Measurements from ENCODE around the gene USO1.
"Not testable (repeated sequence)": the region's sequence is repeated elsewhere in the genome, so short reads cannot be mapped to it uniquely, and the experiment has no call there.

USO1 gene

DNA sequence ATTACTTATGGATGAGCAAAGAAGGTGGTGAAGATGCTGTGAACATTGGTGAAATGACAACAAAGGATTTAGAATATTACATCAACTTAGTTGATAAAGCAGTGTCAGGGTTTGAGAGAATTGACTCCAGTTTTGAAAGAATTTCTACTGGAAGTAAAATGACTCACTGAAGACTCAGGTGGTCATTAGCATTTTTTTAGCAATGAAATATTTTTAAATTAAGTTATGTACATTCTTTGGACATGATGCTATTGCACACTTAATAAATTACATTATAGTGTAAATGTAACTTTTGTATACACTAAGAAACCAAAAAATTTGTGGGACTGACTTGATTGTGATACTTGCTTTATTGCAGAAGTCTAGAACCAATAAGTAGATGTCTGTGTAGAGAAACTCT lies 56.9 kb downstream of the USO1 start:
- no peak overlapping the region for H3K4me3 ChIP-seq (ENCODE audit: low read depth, low read length)
- in situ Hi-C loops (cut with HindIII; ENCODE audit: low sequenced_read_pairs), result no loop called here
- TF ChIP-seq, protein P1, sequence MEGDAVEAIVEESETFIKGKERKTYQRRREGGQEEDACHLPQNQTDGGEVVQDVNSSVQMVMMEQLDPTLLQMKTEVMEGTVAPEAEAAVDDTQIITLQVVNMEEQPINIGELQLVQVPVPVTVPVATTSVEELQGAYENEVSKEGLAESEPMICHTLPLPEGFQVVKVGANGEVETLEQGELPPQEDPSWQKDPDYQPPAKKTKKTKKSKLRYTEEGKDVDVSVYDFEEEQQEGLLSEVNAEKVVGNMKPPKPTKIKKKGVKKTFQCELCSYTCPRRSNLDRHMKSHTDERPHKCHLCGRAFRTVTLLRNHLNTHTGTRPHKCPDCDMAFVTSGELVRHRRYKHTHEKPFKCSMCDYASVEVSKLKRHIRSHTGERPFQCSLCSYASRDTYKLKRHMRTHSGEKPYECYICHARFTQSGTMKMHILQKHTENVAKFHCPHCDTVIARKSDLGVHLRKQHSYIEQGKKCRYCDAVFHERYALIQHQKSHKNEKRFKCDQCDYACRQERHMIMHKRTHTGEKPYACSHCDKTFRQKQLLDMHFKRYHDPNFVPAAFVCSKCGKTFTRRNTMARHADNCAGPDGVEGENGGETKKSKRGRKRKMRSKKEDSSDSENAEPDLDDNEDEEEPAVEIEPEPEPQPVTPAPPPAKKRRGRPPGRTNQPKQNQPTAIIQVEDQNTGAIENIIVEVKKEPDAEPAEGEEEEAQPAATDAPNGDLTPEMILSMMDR (IDR thresholded peaks at IDR 0.05; ENCODE audit: low read depth, low read length, missing control alignments), result no peak
- DNase-seq (ENCODE audit: low read depth), result no peak

GRCh38 chr4:75786526-75786925 lies 62.1 kb downstream of the USO1 start:
- no peak overlapping the region for H3K4me3 ChIP-seq (ENCODE audit: low read depth, low read length)
- TF ChIP-seq, protein P1 (IDR thresholded peaks at IDR 0.05; ENCODE audit: low read depth, low read length, missing control alignments), result no peak
- no peak for DNase-seq (ENCODE audit: low read depth)
- in situ Hi-C loops (cut with HindIII; ENCODE audit: low sequenced_read_pairs), result no loop called here

GRCh38 chr4:75786938-75787337 lies 62.6 kb downstream of the USO1 start:
- DNase-seq (ENCODE audit: low read depth), result no peak
- no peak overlapping the region for H3K4me3 ChIP-seq (ENCODE audit: low read depth, low read length)
- TF ChIP-seq, protein P1 (IDR thresholded peaks at IDR 0.05; ENCODE audit: low read depth, low read length, missing control alignments), result no peak
- in situ Hi-C loops (cut with HindIII; ENCODE audit: low sequenced_read_pairs), result no loop called here

- DNase-seq (ENCODE audit: low read depth), result no peak
- TF ChIP-seq, protein P1 (IDR thresholded peaks at IDR 0.05; ENCODE audit: low read depth, low read length, missing control alignments), result no peak
- in situ Hi-C loops (cut with HindIII; ENCODE audit: low sequenced_read_pairs), result no loop called here
- no peak overlapping the region for H3K4me3 ChIP-seq (ENCODE audit: low read depth, low read length)
Measured at GRCh38 chr4:75790024-75790423, 65.6 kb downstream of the USO1 start.

GRCh38 chr4:75800972-75801371 lies 76.6 kb downstream of the USO1 start:
- TF ChIP-seq, protein P1 (IDR thresholded peaks at IDR 0.05; ENCODE audit: low read depth, low read length, missing control alignments), result no peak
- no peak overlapping the region for H3K4me3 ChIP-seq (ENCODE audit: low read depth, low read length)
- in situ Hi-C loops (cut with HindIII; ENCODE audit: low sequenced_read_pairs), result no loop called here
- no peak for DNase-seq (ENCODE audit: low read depth)

DNA sequence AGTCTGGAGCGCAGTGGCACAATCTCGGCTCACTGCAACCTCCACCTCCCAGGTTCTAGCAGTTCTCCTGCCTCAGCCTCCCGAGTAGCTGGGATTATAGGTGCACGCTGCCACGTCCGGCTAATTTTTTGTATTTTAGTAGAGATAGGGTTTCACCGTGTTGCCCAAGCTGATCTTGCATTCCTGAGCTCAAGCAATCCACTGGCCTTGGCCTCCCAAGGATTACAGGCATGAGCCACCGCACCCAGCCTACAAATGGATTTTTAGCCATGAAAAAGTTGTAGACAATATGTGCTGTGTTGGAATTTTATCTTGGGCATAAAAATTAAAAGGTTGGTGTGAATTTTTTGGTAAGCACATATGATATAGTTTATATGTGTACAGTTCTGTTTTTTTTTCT lies 81.7 kb downstream of the USO1 start:
- H3K4me3 ChIP-seq (ENCODE audit: low read depth, low read length); in situ Hi-C loops (cut with HindIII; ENCODE audit: low sequenced_read_pairs); DNase-seq (ENCODE audit: low read depth): not testable (repeated sequence)

DNA sequence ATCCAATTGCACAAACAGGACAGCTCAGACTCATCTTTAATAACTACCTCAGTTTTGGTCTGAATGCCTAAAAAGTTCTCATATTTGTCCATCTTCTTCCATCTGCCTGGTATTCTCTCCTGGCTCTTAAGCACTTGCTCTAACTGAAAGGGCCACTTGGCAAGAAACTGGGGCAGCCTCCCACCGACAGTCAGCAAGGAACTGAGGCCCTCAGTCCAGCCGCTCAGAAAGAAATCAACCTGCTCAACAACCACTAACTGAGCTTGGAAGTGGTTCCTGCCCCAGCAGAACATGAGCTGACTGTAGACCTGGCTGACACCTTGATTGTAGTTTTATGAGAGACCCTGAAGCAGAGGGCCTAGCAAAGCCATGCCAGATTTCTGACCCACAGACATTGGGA lies 93.5 kb downstream of the USO1 start:
- in situ Hi-C loops (cut with HindIII; ENCODE audit: low sequenced_read_pairs), result no loop called here
- no peak overlapping the region for H3K4me3 ChIP-seq (ENCODE audit: low read depth, low read length)
- DNase-seq (ENCODE audit: low read depth), result no peak
- TF ChIP-seq, protein P1 (IDR thresholded peaks at IDR 0.05; ENCODE audit: low read depth, low read length, missing control alignments), result no peak

Measured in astrocyte of the cerebellum (primary cell).